SK-N-SH (cell line): ENCODE results near the gene PPP2R1B. TPM values are rescaled to one million over a fixed set of nuclear protein-coding genes. Genes with fewer than 3 reads are reported as not detected.

Source experiments
- CTCF ChIA-PET: fragments of 300-600, 350-600 bp; formaldehyde crosslinking; extraction: SDS; loops from one replicate; lab custom pipeline; 2021; lab: Yijun Ruan, JAX
- POLR2A ChIA-PET: fragments of 350-600 bp; sonication (Branson Sonifier 250); formaldehyde crosslinking; extraction: SDS; loops from one replicate; lab custom pipeline; 2020; ENCODE audit warnings: antibody characterized with exemption, inconsistent platforms; lab: Yijun Ruan, JAX
- DNase-seq: peaks from one replicate; pipeline ENCODE4 v3.0.0; 2012
- H2AFZ ChIP-seq: fragments of 200-600 bp; sonication (generic); 2 replicates; pipeline ENCODE4 v1.8.1; 2016; ENCODE audit warnings: antibody characterized with exemption, mild to moderate bottlenecking, low read depth
- H3F3A ChIP-seq: fragments of 200-600 bp; sonication (generic); replicated peaks from 2 replicates; pipeline ENCODE3; 2016; ENCODE audit warnings: antibody characterized with exemption, mild to moderate bottlenecking; ENCODE audit not compliant: insufficient read depth
- H3K27ac ChIP-seq, 2 experiments: fragments of 200-500 bp in 1 of 2; fragments of 200-600 bp in 1 of 2; sonication (Bioruptor generic) in 1 of 2; sonication (generic), shearing (Covaris generic) in 1 of 2; 2 replicates each; pipeline versions ENCODE4 v1.5.1 to v1.6.1; 2014 to 2016; ENCODE audit warnings: low read depth in 2 of 2, inconsistent platforms in 1 of 2, low read length in 1 of 2, mild to moderate bottlenecking in 1 of 2, mixed read lengths in 1 of 2
- H3K27me3 ChIP-seq: fragments of 200-600 bp; sonication (generic), shearing (Covaris generic); 2 replicates; pipeline ENCODE4 v1.6.1; 2016; ENCODE audit warnings: mixed run types; ENCODE audit not compliant: insufficient read depth
- H3K36me3 ChIP-seq, 2 experiments: fragments of 200-500 bp in 1 of 2; fragments of 200-600 bp in 1 of 2; sonication (Bioruptor generic) in 1 of 2; sonication (generic) in 1 of 2; replicated peaks in 1 of 2; 2 replicates each; pipeline versions ENCODE3 to v1.5.1; 2014 to 2016; ENCODE audit warnings: low read length in 1 of 2, mild to moderate bottlenecking in 1 of 2; ENCODE audit not compliant: insufficient read depth in 2 of 2, control insufficient read depth in 1 of 2
- H3K4me1 ChIP-seq, 2 experiments: fragments of 200-500 bp in 1 of 2; fragments of 200-600 bp in 1 of 2; sonication (Bioruptor generic) in 1 of 2; sonication (generic), shearing (Covaris generic) in 1 of 2; 2 replicates each; pipeline versions ENCODE4 v1.5.1 to v1.6.1; 2014 to 2016; ENCODE audit warnings: low read depth in 1 of 2, low read length in 1 of 2, mixed run types in 1 of 2; ENCODE audit not compliant: insufficient read depth in 2 of 2, control insufficient read depth in 1 of 2
- H3K4me2 ChIP-seq: fragments of 200-600 bp; sonication (generic), shearing (Covaris generic); 2 replicates; pipeline ENCODE4 v1.6.1; 2017; ENCODE audit warnings: mixed run types
- H3K4me3 ChIP-seq, 2 experiments: fragments of 200-500 bp in 1 of 2; fragments of 200-600 bp in 1 of 2; sonication (Bioruptor generic) in 1 of 2; sonication (generic), shearing (Covaris generic) in 1 of 2; 2 replicates each; pipeline versions ENCODE4 v1.5.1 to v1.8.1; 2014 to 2016; ENCODE audit warnings: low read depth in 2 of 2, inconsistent platforms in 1 of 2, low read length in 1 of 2, mild to moderate bottlenecking in 1 of 2, mixed read lengths in 1 of 2, moderate library complexity in 1 of 2
- H3K79me2 ChIP-seq: fragments of 200-600 bp; sonication (generic); 2 replicates; pipeline ENCODE4 v1.8.1; 2017; ENCODE audit warnings: mild to moderate bottlenecking; ENCODE audit not compliant: insufficient read depth
- H3K9ac ChIP-seq: fragments of 200-600 bp; sonication (generic); 2 replicates; pipeline ENCODE4 v1.6.1; 2017; ENCODE audit warnings: mixed run types
- H3K9me2 ChIP-seq: fragments of 200-600 bp; sonication (generic); 2 replicates; pipeline ENCODE4 v1.6.1; 2017; ENCODE audit warnings: mixed run types
- H3K9me3 ChIP-seq: fragments of 200-600 bp; sonication (generic); 2 replicates; pipeline ENCODE4 v1.6.1; 2017; ENCODE audit warnings: mixed run types, mild to moderate bottlenecking, moderate library complexity
- H4K20me1 ChIP-seq: fragments of 200-600 bp; sonication (generic); 2 replicates; pipeline ENCODE4 v1.6.1; 2017; ENCODE audit warnings: mild to moderate bottlenecking, mixed run types; ENCODE audit not compliant: insufficient read depth
- CHD2 ChIP-seq: fragments of 150-350 bp; IDR thresholded peaks from 2 replicates; pipeline ENCODE4 v1.6.1; 2018; ENCODE audit warnings: low read length; ENCODE audit not compliant: partially characterized antibody
- ELF1 ChIP-seq: IDR thresholded peaks from 2 replicates; pipeline ENCODE4 v1.4.0; 2012
- EP300 ChIP-seq, 2 experiments: IDR thresholded peaks; 2 replicates each; pipeline versions ENCODE4 v1.4.0 to v1.6.1; 2012; ENCODE audit warnings: borderline replicate concordance in 1 of 2, low read depth in 1 of 2, low read length in 1 of 2
- EZH2phosphoT487 ChIP-seq: fragments of 200-600 bp; sonication (generic); IDR thresholded peaks from 2 replicates; pipeline ENCODE4 v1.6.1; 2017; ENCODE audit warnings: low read depth, mixed run types, mild to moderate bottlenecking, antibody characterized with exemption, moderate library complexity, borderline replicate concordance
- FOSL2 ChIP-seq: IDR thresholded peaks from 2 replicates; pipeline ENCODE4 v1.4.0; 2012; ENCODE audit warnings: low read depth, mild to moderate bottlenecking, moderate library complexity, borderline replicate concordance
- FOXJ3 ChIP-seq: sonication (generic); formaldehyde crosslinking; IDR thresholded peaks from 2 replicates; pipeline ENCODE4 v1.5.1; 2020; ENCODE audit warnings: mild to moderate bottlenecking, missing genetic modification reagents
- FOXM1 ChIP-seq: IDR thresholded peaks from 2 replicates; pipeline ENCODE4 v1.4.0; 2012; ENCODE audit warnings: low read depth, mild to moderate bottlenecking
- IRF3 ChIP-seq: fragments of 150-350 bp; IDR thresholded peaks from 2 replicates; pipeline ENCODE4 v1.6.1; 2016; ENCODE audit warnings: mild to moderate bottlenecking, low read depth, low read length
- JUND ChIP-seq: IDR thresholded peaks from 2 replicates; pipeline ENCODE4 v1.4.0; 2012
- MEF2A ChIP-seq: IDR thresholded peaks from 2 replicates; pipeline ENCODE4 v1.4.0; 2012; ENCODE audit warnings: low read depth, borderline replicate concordance
- MXI1 ChIP-seq: IDR thresholded peaks from 2 replicates; pipeline ENCODE4 v1.6.1; 2012; ENCODE audit warnings: mild to moderate bottlenecking, low read depth, low read length, improper control_type of control experiment
- NFIC ChIP-seq: IDR thresholded peaks from 2 replicates; pipeline ENCODE4 v1.4.0; 2012; ENCODE audit warnings: borderline replicate concordance
- NRF1 ChIP-seq: IDR thresholded peaks from 2 replicates; pipeline ENCODE4 v1.6.1; 2012; ENCODE audit warnings: low read depth, mild to moderate bottlenecking, low read length
- RAD21 ChIP-seq: IDR thresholded peaks from 2 replicates; pipeline ENCODE4 v1.6.1; 2012; ENCODE audit warnings: mild to moderate bottlenecking, low read length
- RCOR1 ChIP-seq: fragments of 150-350 bp; IDR thresholded peaks from 2 replicates; pipeline ENCODE4 v1.6.1; 2017; ENCODE audit warnings: antibody characterized with exemption, low read length
- RFX5 ChIP-seq: IDR thresholded peaks from 2 replicates; pipeline ENCODE4 v1.6.1; 2012; ENCODE audit warnings: mild to moderate bottlenecking, improper control_type of control experiment, low read length
- RXRA ChIP-seq: IDR thresholded peaks from 2 replicates; pipeline ENCODE4 v1.4.0; 2012; ENCODE audit warnings: low read depth, mild to moderate bottlenecking, borderline replicate concordance
- SIN3A ChIP-seq: IDR thresholded peaks from 2 replicates; pipeline ENCODE4 v1.6.1; 2012; ENCODE audit warnings: low read depth, mild to moderate bottlenecking, low read length, moderate library complexity, borderline replicate concordance
- TAF1 ChIP-seq: IDR thresholded peaks from 2 replicates; pipeline ENCODE4 v1.6.1; 2012; ENCODE audit warnings: low read depth, mild to moderate bottlenecking, low read length, moderate library complexity, borderline replicate concordance
- TCF12 ChIP-seq: IDR thresholded peaks from 2 replicates; pipeline ENCODE4 v1.4.0; 2012
- TEAD4 ChIP-seq: IDR thresholded peaks from 2 replicates; pipeline ENCODE4 v1.4.0; 2012; ENCODE audit warnings: mild to moderate bottlenecking, borderline replicate concordance; ENCODE audit not compliant: insufficient read depth
- USF1 ChIP-seq: IDR thresholded peaks from 2 replicates; pipeline ENCODE4 v1.4.0; 2012; ENCODE audit warnings: low read depth, borderline replicate concordance
- USF2 ChIP-seq: fragments of 150-350 bp; IDR thresholded peaks from 2 replicates; pipeline ENCODE4 v1.6.1; 2017; ENCODE audit warnings: antibody characterized with exemption, low read length, low read depth, borderline replicate concordance
- YY1 ChIP-seq: IDR thresholded peaks from 2 replicates; pipeline ENCODE4 v1.4.0; 2012; ENCODE audit warnings: low read depth, mild to moderate bottlenecking
- ZBTB33 ChIP-seq: IDR thresholded peaks from 2 replicates; pipeline ENCODE4 v1.4.0; 2012; ENCODE audit warnings: low read depth, borderline replicate concordance
- WGBS: methylation state at CpG from one replicate; pipeline ENCODE4 v1.1.6; 2017; ENCODE audit warnings: low lambda C conversion rate; 5-methylcytosine and 5-hydroxymethylcytosine counted together
- polyA plus RNA-seq, 3 experiments: library from polyadenylated mRNA; depleted of rRNA; stranded (reverse); fragments of >200 nt; gene quantifications; 2 replicates each; pipeline ENCODE4 v1.2.3, GENCODE V29; 2012

The PPP2R1B gene
- polyA plus RNA-seq, 1 of the 3 experiments (the other 2 are of a cell fraction), result 25.9 TPM

- no peaks in the 10 kb centered on the region for H3K9me3 ChIP-seq
- ChIA-PET CTCF (interaction anchor here (0.9 to 2.6 kb wide), 6 partner anchors 15 to 132 kb away, joined by 3 to 12 read pairs (median 4); no protein-coding TSS in a partner anchor), POLR2A (interaction anchor here (0.8 to 1.8 kb wide), 3 partner anchors 12 to 31 kb away, joined by 3 to 6 read pairs (median 3); partner anchors contain the start of gene PPP2R1B)
- peaks cover 16 to 17% of the 10 kb centered on the region in 2 experiments for H3K36me3 ChIP-seq
- H3K27ac ChIP-seq, result peak overlapping the region; percentile 98 to 99
- H3K9me2 ChIP-seq, result no peaks in the 10 kb centered on the region
- H2AFZ ChIP-seq, result peak overlapping the region; percentile 30; the same call in 1 of the 2 replicates
- no peaks in the 10 kb centered on the region for H3K79me2 ChIP-seq
- peak; percentile 88 for DNase-seq
- H3K4me2 ChIP-seq, result peak overlapping the region; percentile 82; the same call in 1 of the 2 replicates
- WGBS, result 17% methylated on average over 18 of the region's 19 CpGs
- no peaks in the 10 kb centered on the region for H3K27me3 ChIP-seq
- peak overlapping the region; percentile 79 for H3K9ac ChIP-seq
- H3F3A ChIP-seq, result peaks cover 27% of the 10 kb centered on the region
- H3K4me3 ChIP-seq, result peak overlapping the region; percentile 39 to 45; a peak in 3 of 4 replicates
- peaks cover 39 to 69% of the 10 kb centered on the region in 2 experiments for H3K4me1 ChIP-seq
- H4K20me1 ChIP-seq, result no peaks in the 10 kb centered on the region
- peak; percentile 86 for TF ChIP-seq USF1
- no peak; the same call in 1 of the 2 replicates for TF ChIP-seq RAD21
- TF ChIP-seq USF2, result no peak
- no peak for TF ChIP-seq TEAD4
- TF ChIP-seq TCF12, result peak; percentile 58
- TF ChIP-seq FOXJ3 (CRISPR knock-in tag), result peak; percentile 68; the same call in 1 of the 2 replicates
- peak; percentile 68; the same call in 1 of the 2 replicates for TF ChIP-seq SIN3A
- no peak for TF ChIP-seq NRF1
- 0 out of 2 replicates have a peak, but pooled peaks have one; percentile 35 for TF ChIP-seq TAF1
- peak; percentile 31; the same call in 1 of the 2 replicates for TF ChIP-seq JUND
- 0 out of 2 replicates have a peak, but pooled peaks have one; percentile 38 for TF ChIP-seq ZBTB33
- peak; percentile 98 for TF ChIP-seq RFX5
- TF ChIP-seq EZH2phosphoT487, result no peak
- peak; percentile 81 for TF ChIP-seq ELF1
- TF ChIP-seq FOSL2, result peak; percentile 64; the same call in 1 of the 2 replicates
- no peak for TF ChIP-seq IRF3
- TF ChIP-seq RXRA, result peak; percentile 45; the same call in 1 of the 2 replicates
- peak; percentile 56; the same call in 1 of the 2 replicates for TF ChIP-seq YY1
- no peak for TF ChIP-seq MEF2A
- TF ChIP-seq RCOR1, result peak; percentile 46
- TF ChIP-seq MXI1, result peak; percentile 83
- peak; percentile 89 for TF ChIP-seq NFIC
- peak; percentile 42 to 91; a peak in 3 of 4 replicates for TF ChIP-seq EP300 (IDR thresholded peaks at IDR 0.05; ENCODE audit: borderline replicate concordance in 1 of 2, low read depth in 1 of 2, low read length in 1 of 2)
- peak; percentile 44 for TF ChIP-seq CHD2
- no peak for TF ChIP-seq FOXM1
These were observed 30.7 kb downstream of the PPP2R1B start for GRCh38 chr11:111735262-111736116.
